NCI-H69 (cell line): ENCODE measurements around the gene UVRAG.
A peak's percentile ranks its signal among the peaks of the same experiment; 100 is the strongest.
"Not testable (repeated sequence)": the region's sequence is repeated elsewhere in the genome, so short reads cannot be mapped to it uniquely, and the experiment has no call there.

Experiments
- DNase-seq: peaks from one replicate; lab custom pipeline; 2025; lab: John Stamatoyannopoulos, UW

Gene UVRAG

DNA sequence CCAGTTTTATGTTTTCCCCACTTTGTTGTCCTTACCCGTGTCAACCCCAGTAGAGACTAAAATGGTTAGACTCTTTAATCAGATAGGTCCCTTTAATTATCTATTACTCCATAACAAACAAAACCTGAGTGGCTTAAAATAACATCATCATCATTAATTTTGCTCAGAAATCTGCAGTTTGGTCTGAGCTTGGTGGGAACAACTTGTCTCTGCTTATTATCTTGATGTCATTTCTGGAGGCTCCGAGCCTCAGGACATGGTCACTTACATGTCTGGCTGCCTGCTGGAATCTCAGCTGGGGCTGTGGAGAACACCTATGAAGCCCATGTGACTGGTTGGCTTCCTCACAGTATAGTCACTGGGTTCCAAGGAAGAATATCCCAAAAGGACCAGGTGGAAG is 26.7 kb downstream of the UVRAG start:
- no peak for DNase-seq

DNA sequence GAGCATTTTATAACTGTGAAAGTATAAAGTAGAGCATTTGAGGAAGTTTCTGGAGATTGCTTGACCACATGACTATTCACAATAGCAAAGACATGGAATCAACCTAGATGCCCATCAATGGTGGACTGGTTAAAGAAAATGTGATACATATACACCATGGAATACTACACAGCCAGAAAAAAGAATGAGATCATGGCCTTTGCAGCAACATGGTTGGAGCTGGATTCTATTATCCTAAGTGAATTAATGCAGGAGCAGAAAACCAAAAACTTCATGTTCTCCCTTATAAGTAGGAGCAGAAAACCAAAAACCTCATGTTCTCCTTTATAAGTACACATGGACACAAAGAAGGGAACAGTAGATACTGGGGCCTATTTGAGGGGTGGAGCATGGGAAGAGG is 30.3 kb downstream of the UVRAG start:
- no peak for DNase-seq

DNA sequence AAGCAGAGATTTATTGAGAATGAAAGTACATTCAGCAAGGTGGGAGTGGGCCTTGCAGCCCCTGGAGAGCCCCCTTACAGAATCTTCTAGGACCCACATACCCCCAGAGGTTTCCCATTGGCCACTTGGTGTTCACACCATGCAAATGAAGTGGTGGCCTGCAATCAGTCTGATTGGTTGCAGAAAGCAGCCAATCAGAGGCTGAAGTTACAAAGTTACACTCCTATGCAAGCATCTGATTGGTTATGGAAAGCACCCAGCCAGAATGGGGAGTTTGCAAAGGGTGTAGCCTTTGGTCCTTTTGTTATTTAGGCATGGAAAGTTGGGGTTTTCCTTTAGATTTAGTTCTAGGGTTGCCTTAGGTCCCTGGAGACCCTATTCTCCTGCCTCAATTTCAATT is 34.9 kb downstream of the UVRAG start:
- DNase-seq = no peak

- DNase-seq = no peak
These were observed 35.8 kb downstream of the UVRAG start for GRCh38 chr11:75850787-75851186.

- no peak for DNase-seq
These were observed 36.2 kb downstream of the UVRAG start for GRCh38 chr11:75851203-75851602.

GRCh38 chr11:75852406-75853017 is 37.5 kb downstream of the UVRAG start:
- no peak for DNase-seq

DNA sequence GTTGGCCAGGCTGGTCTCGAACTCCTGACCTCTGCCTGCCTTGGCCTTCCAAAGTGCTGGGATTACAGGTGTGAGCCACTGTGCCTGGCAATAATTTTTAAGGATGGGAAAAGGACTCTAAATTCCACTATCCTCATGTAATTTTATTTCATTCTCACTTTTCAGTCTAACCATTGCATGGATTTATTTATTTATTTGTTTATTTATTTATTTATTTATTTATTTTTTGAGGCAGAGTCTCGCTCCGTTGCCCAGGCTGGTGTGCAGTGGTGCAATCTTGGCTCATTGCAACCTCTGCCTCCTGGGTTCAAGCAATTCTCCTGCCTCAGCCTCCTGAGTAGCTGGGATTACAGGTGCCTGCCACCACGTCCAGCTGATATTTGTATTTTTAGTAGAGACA is 38.6 kb downstream of the UVRAG start:
- DNase-seq = not testable (repeated sequence)

- no peak for DNase-seq
These were observed 39.0 kb downstream of the UVRAG start for GRCh38 chr11:75853971-75854370.

DNA sequence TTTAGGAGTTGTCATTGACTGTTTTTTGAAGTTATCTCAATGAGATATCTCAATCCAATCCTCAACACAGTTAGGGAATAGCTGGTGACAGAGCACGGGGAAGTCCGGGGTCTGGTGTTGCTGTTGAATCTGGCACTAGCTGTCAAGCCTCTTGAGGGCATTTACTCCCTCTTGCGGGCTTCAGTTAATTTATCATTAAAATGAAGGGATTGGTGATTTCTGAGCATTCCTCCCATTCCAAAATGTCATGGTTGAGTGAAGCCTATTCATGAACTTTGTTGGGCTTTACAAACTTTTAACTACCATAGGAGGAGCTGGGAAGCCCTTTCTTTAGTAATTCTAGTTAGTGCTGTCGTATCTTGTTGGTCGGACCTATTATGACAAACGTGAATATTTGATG is 40.2 kb downstream of the UVRAG start:
- DNase-seq = no peak

DNA sequence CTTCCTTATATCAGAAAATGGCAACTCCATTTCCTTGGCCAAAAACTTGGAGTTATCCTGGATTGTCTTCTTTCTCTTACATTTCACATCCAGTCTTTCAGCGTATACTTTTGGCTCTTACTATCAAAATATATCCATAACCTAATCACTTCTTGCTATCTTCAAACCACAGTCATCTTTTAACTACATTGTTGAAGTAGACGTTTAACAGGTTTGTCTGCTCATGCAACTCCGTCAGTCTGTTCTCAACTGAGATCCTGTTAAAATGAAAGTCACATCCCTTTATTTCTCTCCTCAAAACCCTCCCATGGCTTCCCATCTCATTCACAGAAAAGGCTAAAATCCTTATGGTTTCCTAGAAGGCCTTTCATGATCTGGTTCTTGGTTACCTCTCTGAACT is 41.9 kb downstream of the UVRAG start:
- DNase-seq = no peak

- no peak for DNase-seq
These were observed 43.0 kb downstream of the UVRAG start for GRCh38 chr11:75858042-75858441.

DNA sequence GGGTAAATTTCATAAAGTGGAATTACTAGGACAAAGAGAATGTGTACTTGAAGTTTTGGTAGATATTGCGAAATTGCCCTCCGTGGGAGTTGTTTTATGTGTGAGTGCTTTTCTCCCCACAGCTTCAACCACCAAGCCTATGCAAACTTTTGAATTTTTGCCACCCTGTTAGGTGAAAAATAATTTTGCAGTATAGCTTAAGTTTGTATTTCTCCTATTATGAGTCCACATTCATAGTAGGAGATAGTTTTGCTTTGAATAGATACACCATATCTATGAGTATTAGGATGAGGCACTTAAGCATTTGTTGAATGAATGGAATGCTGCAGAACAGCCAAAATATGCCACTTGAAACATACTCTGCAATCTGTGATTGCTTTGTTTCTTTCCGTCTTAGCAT is 43.6 kb downstream of the UVRAG start:
- no peak for DNase-seq

GRCh38 chr11:75859614-75860013 is 44.6 kb downstream of the UVRAG start:
- DNase-seq = no peak

GRCh38 chr11:75862437-75862836 is 47.4 kb downstream of the UVRAG start:
- no peak for DNase-seq

DNA sequence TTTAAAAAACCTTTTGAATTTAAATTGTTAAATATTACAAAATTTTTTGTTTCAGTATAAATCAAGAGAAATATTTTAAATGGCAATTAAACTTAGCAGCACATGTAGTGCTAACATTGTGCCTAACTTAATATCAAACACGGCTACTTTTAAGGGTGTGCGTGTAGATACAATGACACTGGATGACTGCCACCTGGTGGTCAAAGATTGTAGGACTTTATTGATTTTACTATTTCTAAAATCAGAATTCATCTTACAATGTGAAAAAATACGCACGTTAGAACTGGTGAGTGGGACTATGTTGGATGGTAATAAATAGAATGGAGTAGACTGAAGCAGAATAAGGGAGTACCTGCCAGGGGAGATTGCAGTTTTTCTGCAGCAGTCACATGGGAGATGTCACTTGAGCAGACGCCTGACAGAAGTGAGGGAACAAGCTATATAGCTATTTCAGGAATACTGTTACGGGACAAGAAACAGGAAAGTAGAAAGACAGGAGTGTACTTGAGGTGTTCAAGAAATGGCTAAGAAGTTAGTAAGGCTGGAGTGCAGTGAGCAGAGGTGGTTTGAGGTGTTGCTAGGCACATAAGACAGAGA is 52.9 kb downstream of the UVRAG start:
- peak; percentile 64 for DNase-seq

- no peak for DNase-seq
These were observed 54.0 kb downstream of the UVRAG start for GRCh38 chr11:75868990-75869389.

GRCh38 chr11:75869661-75870455 is 54.8 kb downstream of the UVRAG start:
- no peak for DNase-seq

GRCh38 chr11:75872887-75873416 is 57.9 kb downstream of the UVRAG start:
- no peak for DNase-seq

DNA sequence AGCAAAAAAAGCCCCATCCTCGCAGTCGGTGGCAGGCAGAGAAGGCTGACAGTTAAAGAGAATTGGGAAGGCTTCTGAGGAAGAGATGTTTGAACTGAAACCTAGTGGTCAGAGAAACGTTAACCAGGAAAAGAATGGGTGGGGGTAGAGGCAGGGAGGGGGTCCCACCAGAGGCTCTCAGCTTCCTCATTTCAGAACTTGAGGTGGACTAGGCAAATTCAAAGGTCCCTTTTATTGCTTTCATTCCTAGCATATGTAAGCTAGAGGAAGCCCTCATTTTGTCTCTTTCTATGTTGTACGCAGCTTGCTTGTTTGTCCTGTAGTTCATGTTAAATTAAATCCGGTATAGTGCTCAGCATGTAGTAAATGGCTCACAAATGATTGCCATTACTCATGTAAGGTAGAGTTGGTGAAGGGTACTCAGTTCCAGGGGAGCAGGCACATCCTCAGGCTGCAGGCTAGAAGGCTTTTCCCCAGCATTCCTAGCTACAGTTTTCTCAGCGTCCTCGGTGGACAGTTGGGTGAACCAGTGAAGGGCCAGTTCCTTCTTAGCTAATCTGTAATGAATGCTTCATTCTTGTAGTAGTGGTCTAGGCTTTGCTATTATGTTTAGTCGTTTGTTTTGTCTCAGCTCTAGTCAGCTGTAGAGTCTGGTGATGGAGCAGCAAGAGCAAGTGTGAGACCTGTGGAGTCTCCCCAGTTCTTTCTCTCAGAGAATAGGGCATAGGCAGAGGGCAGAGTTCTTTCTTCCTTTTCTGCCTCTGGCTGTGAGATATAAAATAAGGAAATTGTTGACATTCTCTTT is 58.6 kb downstream of the UVRAG start:
- DNase-seq = peak; percentile 30

DNA sequence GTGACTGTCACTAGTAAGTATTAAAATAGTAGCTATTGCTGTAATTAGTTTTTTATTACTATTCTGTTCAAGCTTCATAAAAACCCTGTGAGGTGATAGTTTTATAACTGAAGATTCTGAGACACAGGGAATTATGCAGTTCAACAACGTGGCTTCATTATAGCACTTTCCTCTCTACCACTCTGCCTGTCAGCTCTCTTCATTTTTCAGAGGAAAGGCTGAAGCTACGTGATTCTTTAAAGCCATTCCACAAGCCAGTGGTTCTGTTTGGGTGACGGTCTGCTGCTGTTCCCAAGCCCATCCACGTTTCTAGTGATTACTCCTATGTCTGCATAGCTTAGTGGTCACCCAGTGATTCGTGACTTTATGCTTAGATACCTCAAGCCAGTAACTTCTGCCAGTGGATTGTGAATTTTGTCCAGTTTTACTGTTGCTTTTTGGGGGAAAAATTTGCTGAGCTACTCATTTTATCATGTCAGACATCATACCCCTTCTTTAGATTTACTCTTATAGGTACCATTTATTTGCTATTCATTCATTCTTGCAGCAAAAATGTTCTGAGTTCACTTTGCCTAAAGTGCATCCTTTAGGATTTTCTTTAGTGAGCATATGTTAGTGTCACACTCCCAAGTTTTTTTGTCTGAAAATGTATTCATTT is 59.8 kb downstream of the UVRAG start:
- no peak for DNase-seq

- not testable (repeated sequence) for DNase-seq
These were observed 62.3 kb downstream of the UVRAG start for GRCh38 chr11:75877327-75877726.

DNA sequence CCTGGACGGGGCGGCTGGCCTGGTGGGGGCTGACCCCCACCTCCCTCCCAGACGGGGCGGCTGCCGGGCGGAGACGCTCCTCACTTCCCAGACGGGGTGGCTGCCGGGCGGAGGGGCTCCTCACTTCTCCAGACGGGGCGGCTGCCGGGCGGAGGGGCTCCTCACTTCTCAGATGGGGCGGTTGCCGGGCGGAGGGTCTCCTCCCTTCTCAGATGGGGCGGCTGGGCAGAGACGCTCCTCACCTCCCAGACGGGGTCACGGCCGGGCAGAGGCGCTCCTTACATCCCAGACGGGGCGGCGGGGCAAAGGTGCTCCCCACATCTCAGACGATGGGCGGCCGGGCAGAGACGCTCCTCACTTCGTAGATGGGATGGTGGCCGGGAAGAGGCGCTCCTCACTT is 62.9 kb downstream of the UVRAG start:
- not testable (repeated sequence) for DNase-seq
